Medulla oblongata (tissue), 1 donor: ENCODE measurements around the gene OSBP2.

Source experiments
- DNase-seq: peaks from one replicate; pipeline ENCODE4 v3.0.0-alpha.2; 2015; ENCODE audit errors: extremely low spot score

Gene OSBP2

GRCh38 chr22:30881361-30882183 is 186.9 kb downstream of the OSBP2 start:
- DNase-seq: no peak

GRCh38 chr22:30882184-30882717 is 187.6 kb downstream of the OSBP2 start:
- no peak for DNase-seq

DNA sequence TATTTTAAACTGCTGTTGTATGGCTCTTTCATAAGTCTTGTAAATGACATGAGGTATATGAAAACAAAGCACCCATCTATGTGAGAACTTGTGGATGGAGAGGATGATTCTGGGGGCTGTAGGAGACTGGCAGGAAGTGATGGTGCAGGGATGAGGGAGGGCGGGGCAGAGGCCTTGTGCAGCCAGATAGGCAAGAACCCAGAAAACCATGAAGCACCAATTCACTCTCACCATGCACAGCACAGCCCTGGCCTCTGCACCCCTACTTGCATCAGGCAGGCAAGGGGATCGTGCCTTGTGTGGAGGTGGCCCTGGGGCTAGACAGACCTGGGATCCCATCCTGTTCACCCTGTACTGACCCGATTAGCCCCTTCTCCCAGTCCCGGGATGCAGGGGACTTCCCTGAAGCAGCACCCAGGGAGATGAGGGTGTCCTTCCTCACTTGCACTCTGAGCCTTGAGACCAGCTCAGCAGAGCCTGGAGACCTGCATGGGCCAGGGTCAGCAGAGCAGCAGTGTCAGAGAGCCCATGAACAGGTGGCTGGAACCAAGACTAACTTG is 188.4 kb downstream of the OSBP2 start:
- no peak for DNase-seq

- no peak for DNase-seq
Measured at GRCh38 chr22:30883586-30884145, 189.0 kb downstream of the OSBP2 start.

GRCh38 chr22:30884211-30885000 is 189.7 kb downstream of the OSBP2 start:
- DNase-seq: no peak

DNA sequence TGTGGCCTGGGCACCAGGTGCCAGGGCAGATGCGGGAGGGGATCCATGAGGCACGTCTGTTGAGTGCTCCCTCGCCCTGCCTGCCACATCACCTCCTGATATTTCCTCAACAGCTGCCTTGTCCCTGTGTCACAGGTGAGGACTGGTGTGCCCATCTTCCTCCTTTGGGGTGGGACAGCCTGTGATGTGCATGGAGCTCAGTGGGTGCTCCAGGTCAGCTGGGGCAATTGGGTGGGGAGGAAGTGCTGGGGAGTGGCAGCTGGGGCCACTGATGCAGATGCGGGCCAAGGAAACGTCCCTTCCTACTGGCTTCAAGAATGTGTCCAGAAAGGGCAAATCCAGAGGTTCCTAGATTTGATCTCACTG is 190.3 kb downstream of the OSBP2 start:
- DNase-seq: no peak

- no peak for DNase-seq
Measured at GRCh38 chr22:30885591-30885990, 190.9 kb downstream of the OSBP2 start.

DNA sequence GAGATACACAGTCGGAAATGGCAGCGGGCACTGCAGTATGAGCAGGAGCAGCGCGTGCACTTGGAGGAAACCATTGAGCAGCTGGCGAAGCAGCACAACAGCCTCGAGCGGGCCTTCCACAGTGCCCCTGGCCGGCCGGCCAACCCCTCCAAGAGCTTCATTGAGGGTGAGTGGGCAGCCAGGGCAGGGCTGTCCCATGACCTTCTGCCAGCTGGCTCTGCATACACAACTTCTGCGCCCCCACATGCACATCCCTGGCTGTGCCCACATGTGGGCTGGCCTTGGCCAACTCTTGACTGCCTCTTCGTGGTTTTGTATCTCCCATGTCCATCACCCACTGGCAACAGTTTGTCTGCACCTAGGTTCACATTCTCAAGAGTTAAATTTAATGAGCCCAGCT is 192.8 kb downstream of the OSBP2 start:
- DNase-seq: no peak

- no peak for DNase-seq
Measured at GRCh38 chr22:30887861-30888260, 193.2 kb downstream of the OSBP2 start.

GRCh38 chr22:30889268-30889995 is 194.8 kb downstream of the OSBP2 start:
- no peak for DNase-seq

DNA sequence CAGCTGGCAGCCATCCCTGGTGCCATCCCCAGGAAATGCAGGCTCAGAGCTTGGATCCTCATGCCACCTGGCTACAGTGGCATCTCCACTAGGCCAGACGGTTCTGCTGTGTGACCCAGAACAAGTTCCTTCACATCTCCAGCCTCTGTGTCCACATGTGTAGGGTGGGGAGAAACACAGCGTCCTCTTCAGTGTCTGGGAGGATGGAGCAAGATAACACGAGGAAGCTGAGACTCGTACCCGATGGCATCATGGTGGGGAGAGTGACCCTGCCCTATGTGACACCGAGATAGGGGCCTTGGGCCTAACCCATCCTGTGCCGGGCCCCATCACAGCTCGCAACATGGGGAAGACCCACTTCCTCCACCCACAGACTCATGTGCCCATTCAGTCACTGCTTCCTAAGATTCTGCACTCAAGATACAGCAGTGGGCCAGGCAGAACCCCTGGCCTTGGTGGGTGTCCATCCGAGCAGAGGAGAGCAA is 195.4 kb downstream of the OSBP2 start:
- DNase-seq: no peak

- DNase-seq: no peak
Measured at GRCh38 chr22:30890686-30891442, 196.2 kb downstream of the OSBP2 start.

DNA sequence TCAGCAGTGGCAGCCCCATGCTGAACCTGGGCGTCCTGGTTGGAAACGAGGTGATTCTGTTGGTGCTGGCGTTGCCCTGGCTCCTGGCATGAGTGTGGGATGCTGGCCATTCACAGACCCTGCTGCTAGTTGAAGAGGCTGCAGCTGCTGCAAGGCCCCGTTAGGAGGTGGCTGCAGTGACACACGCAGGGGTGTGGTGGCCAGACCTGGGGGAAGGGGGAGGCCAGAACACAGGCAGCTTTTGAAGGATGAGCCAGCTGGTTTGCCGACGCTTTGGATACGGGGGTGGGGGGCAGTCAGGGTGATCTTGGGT is 196.7 kb downstream of the OSBP2 start:
- no peak for DNase-seq

- no peak for DNase-seq
Measured at GRCh38 chr22:30891781-30892180, 197.1 kb downstream of the OSBP2 start.

GRCh38 chr22:30892286-30892685 is 197.6 kb downstream of the OSBP2 start:
- no peak for DNase-seq

DNA sequence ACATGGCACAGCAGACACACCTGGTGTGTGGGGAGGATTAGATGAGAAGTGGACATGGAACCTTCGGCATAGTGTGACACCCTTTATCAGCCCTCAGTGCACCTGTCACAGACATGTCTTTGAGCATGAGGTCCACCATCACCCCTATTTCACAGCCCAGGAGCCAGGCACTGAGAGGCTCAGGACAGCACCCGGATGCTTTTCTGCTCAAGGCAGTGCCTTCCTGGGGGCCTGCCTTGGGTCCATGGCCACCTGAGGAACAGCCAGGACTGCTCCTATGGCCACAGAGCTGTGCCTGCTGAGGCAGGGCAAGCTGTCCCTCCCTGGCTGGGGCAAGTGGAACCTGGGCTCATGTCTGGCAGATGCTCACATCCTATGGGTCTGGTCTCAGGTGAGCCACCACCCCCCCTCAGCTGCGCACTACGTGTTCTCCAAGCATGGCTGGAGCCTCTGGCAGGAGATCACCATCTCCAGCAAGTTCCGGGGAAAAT is 198.1 kb downstream of the OSBP2 start:
- DNase-seq: no peak

DNA sequence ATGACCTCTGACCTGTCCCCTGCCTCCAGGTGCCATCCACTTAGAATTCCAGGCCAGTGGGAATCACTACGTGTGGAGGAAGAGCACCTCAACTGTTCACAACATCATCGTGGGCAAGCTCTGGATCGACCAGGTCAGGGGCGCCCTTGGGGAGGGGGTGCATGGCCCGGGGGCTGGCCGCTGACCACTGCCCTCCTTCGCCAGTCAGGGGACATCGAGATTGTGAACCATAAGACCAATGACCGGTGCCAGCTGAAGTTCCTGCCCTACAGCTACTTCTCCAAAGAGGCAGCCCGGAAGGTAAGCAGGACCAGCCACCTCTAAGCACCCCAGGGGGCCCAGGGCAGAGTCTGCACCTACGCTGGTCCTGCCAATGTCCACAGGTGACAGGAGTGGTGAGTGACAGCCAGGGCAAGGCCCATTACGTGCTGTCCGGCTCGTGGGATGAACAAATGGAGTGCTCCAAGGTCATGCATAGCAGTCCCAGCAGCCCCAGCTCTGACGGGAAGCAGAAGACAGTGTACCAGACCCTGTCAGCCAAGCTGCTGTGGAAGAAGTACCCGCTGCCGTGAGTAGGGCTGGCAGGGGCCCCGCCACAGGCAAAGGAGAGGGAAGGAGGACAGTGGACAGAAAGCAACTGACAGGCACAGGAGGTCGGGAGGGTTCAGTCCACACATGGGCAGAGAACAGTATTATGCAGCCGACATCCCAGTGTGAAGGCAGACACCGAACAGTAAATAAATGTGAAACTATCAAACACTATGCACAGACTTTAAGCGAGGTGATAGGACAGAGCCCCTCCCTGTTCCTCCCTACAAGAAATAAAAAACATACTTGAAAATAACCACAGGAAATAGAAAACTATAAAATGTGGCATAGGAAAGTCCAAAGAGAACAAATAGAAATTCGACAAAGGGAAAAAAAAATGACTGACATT is 199.0 kb downstream of the OSBP2 start:
- no peak for DNase-seq

DNA sequence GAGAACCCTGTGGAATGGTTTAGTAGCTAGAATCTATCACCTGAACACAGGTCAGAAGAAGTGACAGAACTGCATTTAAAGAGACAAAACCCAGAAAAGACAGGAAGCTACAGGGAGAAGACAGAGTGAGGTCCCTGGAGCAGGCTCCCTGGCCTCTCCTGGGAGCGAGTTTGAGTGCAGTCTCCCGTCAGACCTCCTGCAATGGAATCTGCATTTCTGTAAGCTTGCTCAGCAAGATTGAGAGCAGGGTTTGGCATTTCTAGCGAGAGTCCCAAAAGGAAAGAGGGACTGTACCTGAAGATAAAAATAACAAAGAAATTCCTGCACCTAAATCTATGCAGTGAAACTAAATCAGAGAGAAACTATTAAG is 199.7 kb downstream of the OSBP2 start:
- no peak for DNase-seq

DNA sequence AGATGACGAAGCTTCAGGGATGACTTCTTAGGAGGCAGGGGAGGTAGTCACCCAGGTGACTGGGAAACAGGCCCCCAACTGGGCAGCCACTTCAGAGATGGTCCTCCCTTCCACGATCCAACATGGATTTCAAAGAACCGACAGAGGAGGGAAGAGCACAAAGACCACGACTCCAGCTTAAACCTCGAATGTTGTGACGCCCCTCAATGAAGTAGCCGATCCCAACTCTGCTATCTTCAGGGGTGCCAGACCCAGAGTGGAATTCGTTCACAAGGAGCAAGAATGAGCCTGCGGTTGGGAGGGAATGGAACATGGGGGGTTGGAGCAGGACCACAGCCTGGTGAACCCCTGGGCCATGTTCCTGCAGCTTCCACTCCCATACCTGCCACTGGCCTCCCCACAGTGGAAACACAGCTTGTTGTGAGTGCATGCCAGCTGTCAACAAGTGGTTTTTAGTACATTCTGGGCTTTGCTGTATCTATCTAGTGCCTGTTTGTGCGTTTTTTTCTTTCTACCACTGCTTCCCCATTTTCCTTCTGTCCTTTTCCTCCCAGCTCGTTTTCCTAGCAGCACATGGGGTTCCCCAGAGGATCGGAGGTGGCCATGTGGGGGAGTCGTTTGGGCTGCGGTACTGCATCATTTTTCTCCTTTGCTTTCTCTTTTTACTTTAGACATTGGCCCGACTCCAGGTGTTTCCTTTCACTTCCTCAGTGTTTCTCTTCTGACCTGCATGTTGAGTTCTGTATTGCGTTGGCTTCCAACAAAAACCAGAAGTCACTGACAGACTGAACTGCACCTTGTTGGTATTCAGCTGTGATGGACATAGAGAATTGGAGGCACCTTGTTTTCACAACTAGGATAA is 208.1 kb downstream of the OSBP2 start:
- peak; percentile 11 for DNase-seq
